Uterus (tissue), 4 donors: ENCODE measurements around the gene OR4D11. TPM values are rescaled to one million over a fixed set of nuclear protein-coding genes. Genes with fewer than 3 reads are reported as not detected.

ENCODE experiments used
- DNase-seq, 2 donors: peaks; one replicate each; pipeline ENCODE4 v3.0.0-alpha.2; 2019 to 2020
- H3K27ac ChIP-seq, 2 donors: fragments of 200-600 bp; sonication (generic); 1 replicate in 1 of 2; 2 replicates in 1 of 2; pipeline ENCODE4 v1.5.1; 2016 to 2018
- H3K27me3 ChIP-seq, 2 donors: fragments of 200-600 bp; sonication (generic); one replicate each; pipeline ENCODE4 v1.5.1; 2018 to 2019; ENCODE audit warnings: control low read depth in 1 of 2
- H3K36me3 ChIP-seq, 2 donors: fragments of 200-600 bp; sonication (generic); one replicate each; pipeline ENCODE4 v1.5.1; 2019; ENCODE audit warnings: control low read depth in 1 of 2
- H3K4me1 ChIP-seq, 2 donors: fragments of 200-600 bp; sonication (generic); one replicate each; pipeline ENCODE4 v1.5.1; 2018 to 2019; ENCODE audit warnings: control low read depth in 1 of 2
- H3K4me3 ChIP-seq, 2 donors: fragments of 200-600 bp; sonication (generic); 1 replicate in 1 of 2; 2 replicates in 1 of 2; pipeline ENCODE4 v1.5.1; 2018 to 2019; ENCODE audit warnings: mild to moderate bottlenecking in 1 of 2
- H3K9me3 ChIP-seq, 2 donors: fragments of 200-600 bp; sonication (generic); one replicate each; pipeline ENCODE4 v1.5.1; 2019; ENCODE audit warnings: control low read depth in 1 of 2
- POLR2A ChIP-seq, 2 donors: fragments of 450-650 bp; IDR thresholded peaks; one replicate each; pipeline ENCODE4 v1.6.1; 2016; ENCODE audit warnings: antibody characterized with exemption in 2 of 2, mild to moderate bottlenecking in 1 of 2, moderate library complexity in 1 of 2
- intact Hi-C: fragments of 100-400 bp; cut with DNase I; formaldehyde crosslinking; loops from one replicate; pipeline ENCODE4 v1.15.1; 2023; ENCODE audit warnings: low total_unique reads
- total RNA-seq, 4 donors: library from RNA; depleted of rRNA in 3 of 4; stranded (reverse); fragments of >200 nt in 3 of 4; gene quantifications; one replicate each; pipeline versions ENCODE4 v1.1.0 to v1.2.4, GENCODE V29; 2014 to 2023
- TF ChIP-seq, protein P1 (sequence below), 4 experiments: fragments of 200-600 bp in 2 of 4; fragments of 450-650 bp in 2 of 4; sonication (generic) in 2 of 4; IDR thresholded peaks; one replicate each; pipeline ENCODE4 v1.5.1; 2016 to 2019; ENCODE audit warnings: antibody characterized with exemption in 4 of 4, mild to moderate bottlenecking in 2 of 4, moderate library complexity in 1 of 4
- donor health status: DM: yes; HTN: yes; CAD: no.

OR4D11 gene
- total RNA-seq, 4 donors from 2014 or later: not detected

DNA sequence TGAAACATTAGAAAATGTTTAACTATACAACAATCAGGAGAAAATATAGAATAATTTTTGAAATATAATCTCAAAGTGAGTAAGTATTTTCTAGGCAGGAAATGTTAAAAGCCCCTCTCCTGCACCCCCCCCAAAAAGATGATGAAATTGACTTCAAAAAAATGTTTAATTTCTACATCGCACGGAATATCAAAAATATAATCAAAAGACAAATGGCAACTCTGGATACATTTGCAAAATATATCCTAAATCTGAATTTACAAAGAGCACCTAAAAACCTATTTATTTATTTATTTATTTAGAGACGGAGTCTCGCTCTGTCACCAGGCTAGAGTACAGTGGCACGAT lies 44.9 kb downstream of the OR4D11 start:
- H3K36me3 ChIP-seq: no peaks in the 10 kb centered on the region
- peak overlapping the region in 1 of 2 donors; percentile 35 for H3K27ac ChIP-seq
- no peaks in the 10 kb centered on the region for H3K27me3 ChIP-seq
- H3K9me3 ChIP-seq: no peaks in the 10 kb centered on the region
- no peak for DNase-seq
- no peak for TF ChIP-seq POLR2A (IDR thresholded peaks at IDR 0.05)
- TF ChIP-seq, protein P1, sequence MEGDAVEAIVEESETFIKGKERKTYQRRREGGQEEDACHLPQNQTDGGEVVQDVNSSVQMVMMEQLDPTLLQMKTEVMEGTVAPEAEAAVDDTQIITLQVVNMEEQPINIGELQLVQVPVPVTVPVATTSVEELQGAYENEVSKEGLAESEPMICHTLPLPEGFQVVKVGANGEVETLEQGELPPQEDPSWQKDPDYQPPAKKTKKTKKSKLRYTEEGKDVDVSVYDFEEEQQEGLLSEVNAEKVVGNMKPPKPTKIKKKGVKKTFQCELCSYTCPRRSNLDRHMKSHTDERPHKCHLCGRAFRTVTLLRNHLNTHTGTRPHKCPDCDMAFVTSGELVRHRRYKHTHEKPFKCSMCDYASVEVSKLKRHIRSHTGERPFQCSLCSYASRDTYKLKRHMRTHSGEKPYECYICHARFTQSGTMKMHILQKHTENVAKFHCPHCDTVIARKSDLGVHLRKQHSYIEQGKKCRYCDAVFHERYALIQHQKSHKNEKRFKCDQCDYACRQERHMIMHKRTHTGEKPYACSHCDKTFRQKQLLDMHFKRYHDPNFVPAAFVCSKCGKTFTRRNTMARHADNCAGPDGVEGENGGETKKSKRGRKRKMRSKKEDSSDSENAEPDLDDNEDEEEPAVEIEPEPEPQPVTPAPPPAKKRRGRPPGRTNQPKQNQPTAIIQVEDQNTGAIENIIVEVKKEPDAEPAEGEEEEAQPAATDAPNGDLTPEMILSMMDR (IDR thresholded peaks at IDR 0.05): no peak
- intact Hi-C loops: no loop called here
- H3K4me1 ChIP-seq: no peaks in the 10 kb centered on the region
- H3K4me3 ChIP-seq: no peak overlapping the region

DNA sequence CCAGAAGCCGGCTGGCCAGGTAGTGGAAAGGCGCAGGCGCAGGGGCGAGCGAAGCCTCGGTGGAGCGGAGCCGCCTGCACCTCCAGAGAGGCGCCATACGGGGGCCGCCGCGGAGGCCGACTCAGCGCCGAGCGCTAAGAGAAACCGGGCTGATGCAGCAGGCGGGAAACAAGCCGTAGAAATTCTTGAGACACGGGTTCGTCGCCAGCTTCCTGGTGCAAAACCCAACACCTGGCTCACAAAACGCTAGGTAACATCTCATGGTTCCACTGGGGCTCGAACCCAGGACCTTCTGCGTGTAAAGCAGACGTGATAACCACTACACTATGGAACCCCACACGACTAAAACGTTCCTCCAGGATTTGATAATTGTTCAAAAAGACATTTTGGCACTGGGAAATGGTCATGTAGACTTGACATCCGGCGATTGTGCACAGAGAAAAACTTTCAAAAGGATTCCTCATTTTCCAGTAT lies 47.0 kb downstream of the OR4D11 start:
- H3K4me1 ChIP-seq: no peaks in the 10 kb centered on the region
- no peaks in the 10 kb centered on the region for H3K36me3 ChIP-seq
- intact Hi-C loops: no loop called here
- TF ChIP-seq, protein P1 (IDR thresholded peaks at IDR 0.05): peak; percentile 28 to 74 (median 52)
- TF ChIP-seq POLR2A (IDR thresholded peaks at IDR 0.05): no peak
- H3K27ac ChIP-seq: peak overlapping the region; percentile 94 to 98
- no peaks in the 10 kb centered on the region for H3K27me3 ChIP-seq
- peak overlapping the region; percentile 45 to 78 for H3K4me3 ChIP-seq
- DNase-seq: peak; percentile 83 to 85
- H3K9me3 ChIP-seq: no peaks in the 10 kb centered on the region

DNA sequence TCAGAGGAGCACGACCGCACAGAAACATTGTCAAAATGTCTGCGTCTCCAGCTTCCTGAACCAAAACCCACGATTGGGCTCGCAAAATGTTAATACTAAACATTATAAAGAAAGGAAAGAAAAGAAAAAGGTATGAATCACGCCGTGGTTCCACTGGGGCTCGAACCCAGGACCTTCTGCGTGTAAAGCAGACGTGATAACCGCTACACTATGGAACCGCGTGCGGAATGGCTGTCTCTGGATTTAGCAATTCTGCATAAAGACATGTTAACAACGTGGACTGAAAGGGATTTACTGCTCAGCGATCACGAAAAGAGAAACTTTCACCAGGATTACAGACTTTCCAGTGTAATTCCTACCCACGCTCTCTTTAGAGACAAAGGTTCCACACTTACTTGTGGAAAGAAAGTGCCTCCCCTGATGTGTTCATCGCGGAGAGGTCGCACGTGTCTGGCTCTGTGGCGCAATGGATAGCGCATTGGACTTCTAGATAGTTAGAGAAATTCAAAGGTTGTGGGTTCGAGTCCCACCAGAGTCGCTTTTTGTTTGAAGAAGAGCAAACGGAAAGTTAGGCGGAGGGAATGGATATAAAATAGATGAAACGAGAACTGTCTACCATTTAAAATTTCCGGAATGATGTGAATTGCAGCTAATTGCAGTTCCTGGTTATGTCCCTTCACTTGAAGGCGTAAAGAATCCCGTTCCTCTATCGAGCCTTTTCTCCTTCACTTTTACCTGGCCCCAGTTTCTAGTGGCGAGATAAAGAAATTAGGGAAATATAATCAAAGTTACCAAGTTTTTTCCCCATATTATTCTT lies 47.7 kb downstream of the OR4D11 start:
- peak; percentile 80 to 90 for DNase-seq
- TF ChIP-seq POLR2A (IDR thresholded peaks at IDR 0.05): no peak
- TF ChIP-seq, protein P1 (IDR thresholded peaks at IDR 0.05): peak in 1 of 4 experiments; percentile 6
- H3K36me3 ChIP-seq: no peaks in the 10 kb centered on the region
- H3K4me3 ChIP-seq: peak overlapping the region; percentile 45 to 78
- no peaks in the 10 kb centered on the region for H3K27me3 ChIP-seq
- peak overlapping the region; percentile 94 to 98 for H3K27ac ChIP-seq
- intact Hi-C loops: no loop called here
- no peaks in the 10 kb centered on the region for H3K4me1 ChIP-seq
- no peaks in the 10 kb centered on the region for H3K9me3 ChIP-seq

DNA sequence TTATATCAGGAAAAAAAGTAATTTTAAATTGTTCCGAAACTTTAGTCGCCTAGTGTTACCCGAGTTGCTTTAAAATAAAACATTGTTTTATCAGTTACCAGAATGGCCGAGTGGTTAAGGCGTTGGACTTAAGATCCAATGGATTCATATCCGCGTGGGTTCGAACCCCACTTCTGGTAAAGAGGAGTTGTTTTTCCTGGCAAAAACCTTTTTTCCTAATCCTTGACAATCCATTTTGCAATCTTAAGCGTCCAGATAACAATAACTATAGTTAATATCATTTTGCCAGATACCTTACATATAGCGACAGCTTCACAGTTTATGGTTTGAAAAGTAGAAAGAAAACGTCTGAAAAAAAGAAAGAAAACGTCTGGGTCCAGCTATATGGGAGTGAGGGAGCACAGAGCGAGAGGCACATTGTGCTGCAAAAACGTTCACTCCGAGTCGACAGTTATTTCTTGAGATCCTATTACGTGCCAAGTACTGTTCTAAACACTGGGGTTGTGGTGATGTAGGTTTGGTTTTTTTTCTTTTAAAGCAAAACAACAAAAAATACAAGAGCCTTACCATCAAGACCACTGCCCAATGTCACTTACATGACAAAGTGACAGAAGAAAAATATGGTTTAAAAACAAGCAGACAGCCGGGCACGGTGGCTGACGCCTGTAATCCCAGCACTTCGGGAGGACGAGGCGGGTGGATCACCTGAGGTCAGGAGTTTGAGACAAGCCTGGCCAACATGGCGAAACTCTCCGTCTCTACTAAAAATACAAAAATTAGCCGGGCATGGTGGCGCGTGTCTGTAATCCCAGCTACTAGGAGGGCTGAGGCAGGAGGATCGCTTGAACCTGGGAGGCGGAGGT lies 48.5 kb downstream of the OR4D11 start:
- intact Hi-C loops: no loop called here
- DNase-seq: peak; percentile 50 to 68
- no peaks in the 10 kb centered on the region for H3K9me3 ChIP-seq
- no peaks in the 10 kb centered on the region for H3K36me3 ChIP-seq
- H3K27me3 ChIP-seq: no peaks in the 10 kb centered on the region
- no peaks in the 10 kb centered on the region for H3K4me1 ChIP-seq
- peak overlapping the region; percentile 45 to 78 for H3K4me3 ChIP-seq
- TF ChIP-seq, protein P1 (IDR thresholded peaks at IDR 0.05): no peak
- TF ChIP-seq POLR2A (IDR thresholded peaks at IDR 0.05): no peak
- peak overlapping the region; percentile 94 to 98 for H3K27ac ChIP-seq
